ENCODE results near the gene CLDN14. TPM values are rescaled to one million over a fixed set of nuclear protein-coding genes. Genes with fewer than 3 reads are reported as not detected.
"Not testable (repeated sequence)": the region's sequence is repeated elsewhere in the genome, so short reads cannot be mapped to it uniquely, and the experiment has no call there.

CLDN14 gene
- total RNA-seq, 1 experiment from 2014 or later, result not detected

- no peak for DNase-seq
- Histone ChIP-seq H3K27me3 (no peaks in the 10 kb centered on the region), H3K4me3 (no peak overlapping the region), H3K9me3 (no peaks in the 10 kb centered on the region), H3K36me3 (no peaks in the 10 kb centered on the region)
These were observed 1.7 kb upstream of the CLDN14 start for GRCh38 chr21:36481639-36482038.

GRCh38 chr21:36480618-36481017 lies 696 bp upstream of the CLDN14 start:
- H3K27me3 ChIP-seq, result no peaks in the 10 kb centered on the region
- no peaks in the 10 kb centered on the region for H3K36me3 ChIP-seq
- no peak overlapping the region for H3K4me3 ChIP-seq
- no peak for DNase-seq
- H3K9me3 ChIP-seq, result no peaks in the 10 kb centered on the region

DNA sequence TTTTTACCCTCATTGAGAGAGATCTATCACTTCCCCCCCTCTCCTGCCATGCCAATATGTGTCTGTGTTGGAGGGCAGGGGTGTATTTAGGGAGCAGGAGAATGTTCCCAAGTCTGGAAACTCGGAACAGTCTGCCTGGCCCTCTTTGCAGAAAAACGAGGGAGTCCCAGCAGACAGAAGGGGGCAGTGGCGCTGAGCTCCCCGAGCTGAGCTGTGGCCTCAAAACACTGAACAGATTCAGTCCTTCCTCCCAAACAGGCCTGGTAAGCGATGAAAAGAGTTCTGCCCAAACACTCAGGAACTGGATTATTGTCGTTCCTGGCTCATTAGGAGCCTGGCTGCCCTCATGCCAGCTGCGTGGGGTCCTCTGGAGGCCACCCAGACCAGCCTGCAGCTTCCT lies 981 bp downstream of the CLDN14 start:
- Histone ChIP-seq H3K9me3 (no peaks in the 10 kb centered on the region), H3K36me3 (no peaks in the 10 kb centered on the region), H3K27me3 (no peaks in the 10 kb centered on the region), H3K4me3 (no peak overlapping the region)
- no peak for DNase-seq

- Histone ChIP-seq H3K27me3 (no peaks in the 10 kb centered on the region), H3K36me3 (no peaks in the 10 kb centered on the region), H3K4me3 (no peak overlapping the region), H3K9me3 (no peaks in the 10 kb centered on the region)
- peak; percentile 62 for DNase-seq
These were observed 1.7 kb downstream of the CLDN14 start for GRCh38 chr21:36478207-36478701.

GRCh38 chr21:36477559-36477958 lies 2.4 kb downstream of the CLDN14 start:
- H3K4me3 ChIP-seq, result no peak overlapping the region
- no peaks in the 10 kb centered on the region for H3K27me3 ChIP-seq
- H3K9me3 ChIP-seq, result no peaks in the 10 kb centered on the region
- no peaks in the 10 kb centered on the region for H3K36me3 ChIP-seq
- DNase-seq, result no peak

- Histone ChIP-seq H3K36me3 (no peaks in the 10 kb centered on the region), H3K4me3 (no peak overlapping the region), H3K9me3 (no peaks in the 10 kb centered on the region), H3K27me3 (no peaks in the 10 kb centered on the region)
- no peak for DNase-seq
These were observed 2.9 kb downstream of the CLDN14 start for GRCh38 chr21:36477001-36477400.

DNA sequence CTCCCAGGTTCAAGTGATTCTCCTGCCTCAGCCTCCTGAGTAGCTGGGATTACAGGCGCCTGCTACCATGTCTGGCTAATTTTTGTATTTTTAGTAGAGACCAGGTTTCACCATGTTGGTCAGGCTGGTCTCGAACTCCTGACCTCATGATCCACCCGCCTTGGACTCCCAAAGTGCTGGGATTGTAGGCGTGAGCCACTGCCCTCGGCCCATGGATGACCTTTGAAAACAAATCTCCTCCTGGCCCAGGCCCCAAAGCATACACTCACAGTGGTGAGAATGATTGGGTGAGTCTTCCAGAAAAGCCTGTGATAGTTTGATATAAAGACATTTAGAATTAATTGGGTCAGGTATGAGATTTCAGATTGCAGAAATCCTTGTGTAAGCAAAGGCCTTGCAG lies 3.4 kb downstream of the CLDN14 start:
- not testable (repeated sequence) for H3K9me3 ChIP-seq, H3K36me3 ChIP-seq, H3K4me3 ChIP-seq, H3K27me3 ChIP-seq
- DNase-seq, result peak; percentile 27

DNA sequence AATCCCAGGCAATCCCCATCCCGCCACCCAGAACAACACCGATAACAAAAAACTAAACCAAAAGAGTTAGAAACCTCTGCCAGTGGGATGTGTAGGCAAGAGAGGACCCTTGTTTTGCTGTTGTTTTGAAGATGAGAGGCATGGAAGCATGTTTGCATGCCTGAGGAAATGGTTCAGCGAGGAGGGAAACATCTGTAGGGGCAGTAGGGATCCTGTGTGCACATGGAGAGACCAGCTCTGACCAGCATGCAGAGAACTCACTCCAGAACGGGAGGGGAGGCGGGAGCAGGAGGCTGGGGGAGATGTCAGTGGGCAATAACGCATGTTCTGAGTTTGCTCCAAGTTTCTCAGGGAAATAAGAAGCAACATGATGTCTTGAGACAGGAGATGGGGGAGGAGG lies 5.3 kb downstream of the CLDN14 start:
- Histone ChIP-seq H3K36me3 (no peaks in the 10 kb centered on the region), H3K4me3 (no peak overlapping the region), H3K27me3 (no peaks in the 10 kb centered on the region), H3K9me3 (no peaks in the 10 kb centered on the region)
- no peak for DNase-seq

- H3K27me3 ChIP-seq, result no peaks in the 10 kb centered on the region
- no peak for DNase-seq
- H3K9me3 ChIP-seq, result no peaks in the 10 kb centered on the region
- H3K4me3 ChIP-seq, result no peak overlapping the region
- no peaks in the 10 kb centered on the region for H3K36me3 ChIP-seq
These were observed 6.7 kb downstream of the CLDN14 start for GRCh38 chr21:36473203-36473602.

- no peaks in the 10 kb centered on the region for H3K9me3 ChIP-seq
- H3K27me3 ChIP-seq, result no peaks in the 10 kb centered on the region
- H3K36me3 ChIP-seq, result no peaks in the 10 kb centered on the region
- no peak for DNase-seq
- no peak overlapping the region for H3K4me3 ChIP-seq
These were observed 7.5 kb downstream of the CLDN14 start for GRCh38 chr21:36472377-36472776.

DNA sequence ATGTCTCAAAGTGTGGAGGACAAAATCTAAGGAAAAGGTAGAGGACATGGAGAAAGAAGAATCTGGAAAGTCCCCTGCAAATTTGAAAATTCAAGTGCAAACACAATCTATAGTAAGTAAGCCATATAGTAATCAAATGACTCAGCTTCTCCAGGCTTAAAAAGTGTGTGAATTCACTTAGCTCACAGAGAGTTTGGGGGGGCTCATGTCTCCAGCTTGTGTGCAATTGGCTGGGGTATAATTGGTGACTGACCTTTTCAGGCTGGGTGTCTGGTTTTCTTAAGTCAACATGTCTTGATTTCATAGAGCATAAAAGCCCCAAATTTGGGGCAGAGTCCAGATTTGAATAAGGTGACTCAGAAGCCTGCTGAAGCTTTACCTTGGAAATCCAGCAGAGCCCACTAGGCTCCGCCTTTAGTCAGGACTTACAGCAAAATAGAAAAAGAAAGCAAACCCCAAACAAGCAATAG lies 8.6 kb downstream of the CLDN14 start:
- H3K27me3 ChIP-seq, result no peaks in the 10 kb centered on the region
- no peaks in the 10 kb centered on the region for H3K9me3 ChIP-seq
- H3K36me3 ChIP-seq, result no peaks in the 10 kb centered on the region
- no peak overlapping the region for H3K4me3 ChIP-seq
- DNase-seq, result peak; percentile 23

DNA sequence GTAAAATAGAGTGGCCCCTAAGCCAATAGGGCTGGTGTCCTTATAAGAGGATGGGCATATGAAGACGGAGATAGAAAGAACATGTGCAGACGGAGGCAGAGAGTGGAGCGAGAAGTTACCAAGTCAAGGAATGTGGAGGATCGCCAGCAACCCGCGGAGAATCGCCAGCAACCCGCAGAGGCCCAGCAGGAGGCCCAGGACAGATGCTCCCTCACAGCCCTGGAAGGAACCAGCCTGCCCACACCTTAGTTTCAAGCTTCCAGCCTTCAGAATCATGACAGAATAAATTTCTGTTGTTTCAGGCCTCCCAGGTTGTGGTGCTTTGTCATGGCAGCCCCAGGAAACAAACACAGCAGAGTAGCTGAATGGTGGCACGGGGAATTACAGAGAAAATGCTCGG lies 9.6 kb downstream of the CLDN14 start:
- H3K27me3 ChIP-seq, result no peaks in the 10 kb centered on the region
- H3K4me3 ChIP-seq, result no peak overlapping the region
- no peaks in the 10 kb centered on the region for H3K9me3 ChIP-seq
- no peaks in the 10 kb centered on the region for H3K36me3 ChIP-seq
- peak; percentile 12 for DNase-seq

DNA sequence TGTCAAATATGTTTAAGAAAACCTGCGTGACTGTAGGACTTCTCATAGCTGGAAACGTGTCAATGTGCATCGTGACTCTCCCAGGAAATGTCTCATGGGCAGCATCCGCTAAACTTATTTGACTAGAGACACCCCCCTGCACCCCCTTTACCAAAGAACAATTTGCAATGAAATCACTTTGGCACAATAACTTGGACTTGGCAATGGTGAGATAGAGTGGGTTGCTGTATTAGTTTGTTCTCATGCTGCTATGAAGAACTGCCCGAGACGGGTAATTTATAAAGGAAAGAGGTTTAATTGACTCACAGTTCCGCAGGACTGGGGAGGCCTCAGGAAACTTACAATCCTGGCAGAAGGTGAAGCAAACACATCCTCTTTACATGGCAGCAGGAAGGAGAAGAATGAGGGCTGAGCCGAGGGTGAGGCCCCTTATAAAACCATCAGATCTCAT lies 13.8 kb downstream of the CLDN14 start:
- Histone ChIP-seq H3K4me3 (no peak overlapping the region), H3K9me3 (no peaks in the 10 kb centered on the region), H3K36me3 (no peaks in the 10 kb centered on the region), H3K27me3 (no peaks in the 10 kb centered on the region)
- DNase-seq, result no peak

GRCh38 chr21:36465478-36465877 lies 14.4 kb downstream of the CLDN14 start:
- DNase-seq, result no peak
- H3K4me3 ChIP-seq, result no peak overlapping the region
- no peaks in the 10 kb centered on the region for H3K27me3 ChIP-seq
- H3K9me3 ChIP-seq, result no peaks in the 10 kb centered on the region
- no peaks in the 10 kb centered on the region for H3K36me3 ChIP-seq

GRCh38 chr21:36464590-36464989 lies 15.3 kb downstream of the CLDN14 start:
- Histone ChIP-seq H3K27me3 (no peaks in the 10 kb centered on the region), H3K36me3 (no peaks in the 10 kb centered on the region), H3K4me3 (no peak overlapping the region), H3K9me3 (no peaks in the 10 kb centered on the region)
- no peak for DNase-seq

GRCh38 chr21:36463991-36464390 lies 15.9 kb downstream of the CLDN14 start:
- no peaks in the 10 kb centered on the region for H3K36me3 ChIP-seq
- no peak overlapping the region for H3K4me3 ChIP-seq
- no peak for DNase-seq
- no peaks in the 10 kb centered on the region for H3K9me3 ChIP-seq
- no peaks in the 10 kb centered on the region for H3K27me3 ChIP-seq

DNA sequence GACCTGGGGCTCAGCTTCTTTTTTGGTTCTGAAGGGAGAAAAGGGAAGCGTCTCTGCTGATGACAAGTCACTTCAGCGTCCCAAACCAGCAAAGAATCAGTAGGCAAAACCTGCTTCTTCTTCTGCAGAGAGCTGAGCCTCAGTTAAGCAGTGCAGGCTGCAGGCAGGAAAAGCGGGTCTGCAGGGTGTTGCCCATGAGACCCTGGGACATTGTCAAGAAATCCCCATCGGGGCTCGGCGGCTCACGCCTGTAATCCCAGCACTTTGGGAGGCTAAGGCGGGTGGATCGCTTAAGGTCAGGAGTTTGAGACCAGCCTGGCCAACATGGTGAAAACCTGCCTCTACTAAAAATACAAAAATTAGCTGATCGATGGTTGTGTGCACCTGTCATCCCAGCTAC lies 16.7 kb downstream of the CLDN14 start:
- no peaks in the 10 kb centered on the region for H3K36me3 ChIP-seq
- H3K9me3 ChIP-seq, result no peaks in the 10 kb centered on the region
- H3K27me3 ChIP-seq, result no peaks in the 10 kb centered on the region
- no peak for DNase-seq
- no peak overlapping the region for H3K4me3 ChIP-seq

DNA sequence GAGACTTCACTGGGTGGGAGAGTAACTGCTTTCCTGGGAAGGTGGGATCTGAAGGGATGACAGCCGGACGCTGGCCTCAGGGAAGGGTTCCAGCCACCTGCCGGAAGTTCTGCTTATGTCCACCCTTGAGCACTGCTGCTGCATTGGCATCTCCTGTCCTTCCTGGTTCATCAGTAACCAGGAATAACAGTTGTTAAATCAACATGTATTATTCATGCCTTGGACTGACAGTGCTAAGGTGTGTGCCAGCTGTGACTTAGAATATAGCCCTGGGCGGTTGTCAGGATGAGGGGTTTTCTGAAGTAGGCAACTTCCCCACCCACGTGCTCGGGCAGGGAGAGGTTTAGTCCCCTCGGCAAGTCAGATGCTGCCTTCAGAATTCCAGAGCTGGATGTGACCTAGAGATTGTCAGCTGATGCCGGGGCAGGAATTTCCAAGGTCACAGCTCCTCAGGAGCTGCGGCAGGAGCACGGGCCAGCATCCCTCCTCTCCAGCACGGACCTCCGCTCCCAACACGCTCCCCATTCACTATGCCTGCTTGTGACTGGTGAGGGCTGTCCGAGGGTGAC lies 17.9 kb downstream of the CLDN14 start:
- H3K36me3 ChIP-seq, result no peaks in the 10 kb centered on the region
- no peak for DNase-seq
- H3K27me3 ChIP-seq, result no peaks in the 10 kb centered on the region
- H3K4me3 ChIP-seq, result no peak overlapping the region
- H3K9me3 ChIP-seq, result no peaks in the 10 kb centered on the region

All from MG63 (cell line).